Kidney glomerular epithelial cell (primary cell): ENCODE results near the gene GIPR.
"Not testable (repeated sequence)": the region's sequence is repeated elsewhere in the genome, so short reads cannot be mapped to it uniquely, and the experiment has no call there.

ENCODE experiments used
- DNase-seq: peaks from one replicate; lab custom pipeline; 2025; lab: John Stamatoyannopoulos, UW

The GIPR gene

DNA sequence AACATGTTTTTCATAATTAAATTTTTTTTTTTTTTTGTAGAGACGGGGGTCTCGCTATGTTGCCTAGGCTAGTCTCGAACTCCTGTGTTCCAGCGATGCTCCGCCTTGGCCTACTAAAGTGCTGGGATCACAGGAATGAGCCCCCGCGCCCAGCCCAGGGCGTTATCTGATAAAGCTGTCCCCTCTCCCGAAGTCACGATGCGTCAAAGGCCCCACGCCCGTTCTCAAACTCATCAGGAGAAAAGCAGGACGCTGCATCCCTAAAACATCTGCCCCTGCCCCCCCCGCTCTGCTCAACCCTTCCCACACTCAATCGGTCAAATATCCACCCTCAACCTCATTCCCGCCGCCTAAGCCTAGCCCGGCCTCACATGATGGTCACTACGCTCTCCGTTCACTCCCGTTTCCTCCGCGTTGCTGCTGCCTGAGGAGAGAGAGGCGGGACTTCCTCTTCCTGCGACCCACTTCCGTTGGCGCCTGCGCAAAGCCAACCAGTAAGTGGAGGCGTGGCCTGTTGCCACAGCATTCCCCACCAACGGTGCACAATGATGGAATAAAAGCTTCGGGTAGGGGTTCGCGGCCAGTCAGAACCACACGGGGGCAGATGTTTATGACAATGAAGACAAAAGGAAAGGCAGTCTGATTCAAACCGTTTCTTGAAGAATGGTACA, 23.6 kb downstream of the GIPR start, which contains the start of gene SNRPD2:
SNRPD2 (minus strand) TSS at position 438 of the 671 bp plus-strand sequence; CDS start at position 373, 65 bp downstream.
- peak; percentile 95 for DNase-seq

GRCh38 chr19:45692187-45693105, 24.4 kb downstream of the GIPR start, which contains the start of gene QPCTL:
TSS of gene QPCTL (plus strand) at chr19:45692666. CDS start at chr19:45692704, 38 bp downstream.
- peak; percentile 100 for DNase-seq

- DNase-seq: peak; percentile 24
Measured at GRCh38 chr19:45693106-45693788, 25.2 kb downstream of the GIPR start.

- DNase-seq: no peak
Measured at GRCh38 chr19:45701676-45702075, 33.7 kb downstream of the GIPR start.

- DNase-seq: no peak
Measured at GRCh38 chr19:45705115-45705514, 37.1 kb downstream of the GIPR start.

- no peak for DNase-seq
Measured at GRCh38 chr19:45705710-45706415, 37.8 kb downstream of the GIPR start.

DNA sequence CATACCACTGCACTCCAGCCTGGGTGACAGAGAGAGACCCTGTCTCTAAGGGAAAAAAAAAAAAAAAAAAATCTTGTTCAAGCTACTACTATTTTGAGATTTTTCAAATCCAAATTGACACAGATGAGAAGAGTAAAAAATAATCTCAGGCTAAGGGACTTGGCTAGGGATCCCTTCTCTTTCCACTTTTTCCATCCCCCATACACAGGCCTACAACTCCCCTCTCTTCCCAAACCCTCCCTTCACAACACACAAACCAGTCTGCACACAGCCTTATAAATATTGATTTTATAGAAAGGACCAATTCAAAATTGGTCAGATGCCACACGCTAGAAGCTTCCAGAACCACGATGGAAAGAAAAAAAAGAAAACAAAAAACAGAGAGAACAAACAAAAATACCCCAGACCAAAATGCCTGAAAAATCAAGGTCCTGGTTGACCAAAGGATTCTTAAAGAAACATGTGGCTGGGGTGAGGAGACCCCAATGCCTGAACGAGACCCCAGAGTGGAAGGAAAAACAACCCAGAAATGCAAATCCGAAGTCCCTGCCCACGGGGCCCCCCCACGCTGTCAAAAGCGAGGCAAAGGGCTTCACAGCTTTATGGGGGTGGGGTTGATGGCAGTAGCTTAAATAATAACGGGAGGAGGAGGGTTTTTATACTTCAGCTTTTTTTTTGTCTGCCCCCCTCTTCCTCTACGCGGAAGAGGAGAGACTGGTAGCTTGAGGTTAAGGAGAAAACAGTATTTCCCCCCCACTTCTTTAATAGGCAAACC, 42.5 kb downstream of the GIPR start:
- DNase-seq: no peak

DNA sequence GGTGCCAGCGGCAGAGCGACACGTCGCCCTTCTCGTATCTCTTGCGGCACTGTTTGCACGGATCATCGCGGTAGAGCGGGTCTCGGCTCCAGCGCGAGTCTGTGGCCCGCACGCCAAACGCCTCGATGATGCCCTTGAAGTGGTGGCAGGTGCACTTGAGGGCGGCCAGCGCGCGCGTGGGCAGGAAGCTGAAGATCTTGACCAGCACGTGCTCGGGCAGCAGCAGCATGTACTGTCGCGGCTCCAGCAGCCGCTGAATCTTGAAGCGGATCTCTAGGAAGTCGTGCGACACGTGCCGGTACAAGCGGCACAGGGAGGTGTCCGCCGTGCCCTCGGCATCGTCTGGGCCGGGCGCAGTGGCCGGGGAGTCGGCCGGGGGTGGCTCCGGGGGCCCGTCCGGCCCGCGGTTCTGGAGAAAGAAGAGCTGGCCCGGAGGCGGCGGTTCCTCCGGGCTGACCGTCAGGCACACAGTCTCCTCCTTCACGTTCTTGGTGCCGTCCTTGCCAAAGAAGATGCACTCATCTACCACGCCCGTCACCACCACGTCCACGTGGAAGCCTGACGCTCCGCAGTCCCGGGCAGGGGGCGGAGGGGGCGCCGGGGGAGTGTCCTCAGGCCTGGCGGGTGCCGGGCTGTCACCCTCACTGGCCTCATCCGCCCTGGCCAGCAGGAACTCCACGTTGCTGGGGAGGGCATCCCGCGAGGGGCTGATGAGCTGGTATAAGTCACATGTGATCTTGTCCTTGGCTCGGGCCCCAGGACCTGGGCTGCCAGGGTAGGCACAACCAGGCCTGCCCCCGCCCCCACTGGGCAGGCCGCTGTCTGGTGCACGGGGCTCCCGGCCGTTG, 44.1 kb downstream of the GIPR start:
- DNase-seq: no peak

DNA sequence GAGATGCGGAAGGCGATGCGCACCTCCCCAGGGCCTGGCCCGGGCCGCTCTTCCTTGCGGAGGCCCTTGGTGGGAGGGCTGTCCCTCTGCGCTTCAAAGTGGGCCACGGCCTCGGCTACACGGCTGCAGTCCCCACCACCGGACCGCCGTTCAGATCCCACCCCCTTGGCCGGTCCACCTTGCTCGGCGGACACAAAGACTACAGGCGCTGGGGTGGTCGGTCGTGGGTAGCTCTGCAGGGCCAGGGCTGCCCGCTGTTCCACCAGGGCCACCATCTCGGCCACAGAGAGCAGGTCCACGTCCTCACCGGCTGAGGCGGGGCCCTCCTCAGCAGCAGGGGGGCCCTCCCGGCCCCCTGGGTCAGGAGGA, 44.7 kb downstream of the GIPR start:
- no peak for DNase-seq

GRCh38 chr19:45713141-45713540, 45.1 kb downstream of the GIPR start:
- DNase-seq: no peak

GRCh38 chr19:45715139-45715538, 47.1 kb downstream of the GIPR start:
- DNase-seq: no peak

DNA sequence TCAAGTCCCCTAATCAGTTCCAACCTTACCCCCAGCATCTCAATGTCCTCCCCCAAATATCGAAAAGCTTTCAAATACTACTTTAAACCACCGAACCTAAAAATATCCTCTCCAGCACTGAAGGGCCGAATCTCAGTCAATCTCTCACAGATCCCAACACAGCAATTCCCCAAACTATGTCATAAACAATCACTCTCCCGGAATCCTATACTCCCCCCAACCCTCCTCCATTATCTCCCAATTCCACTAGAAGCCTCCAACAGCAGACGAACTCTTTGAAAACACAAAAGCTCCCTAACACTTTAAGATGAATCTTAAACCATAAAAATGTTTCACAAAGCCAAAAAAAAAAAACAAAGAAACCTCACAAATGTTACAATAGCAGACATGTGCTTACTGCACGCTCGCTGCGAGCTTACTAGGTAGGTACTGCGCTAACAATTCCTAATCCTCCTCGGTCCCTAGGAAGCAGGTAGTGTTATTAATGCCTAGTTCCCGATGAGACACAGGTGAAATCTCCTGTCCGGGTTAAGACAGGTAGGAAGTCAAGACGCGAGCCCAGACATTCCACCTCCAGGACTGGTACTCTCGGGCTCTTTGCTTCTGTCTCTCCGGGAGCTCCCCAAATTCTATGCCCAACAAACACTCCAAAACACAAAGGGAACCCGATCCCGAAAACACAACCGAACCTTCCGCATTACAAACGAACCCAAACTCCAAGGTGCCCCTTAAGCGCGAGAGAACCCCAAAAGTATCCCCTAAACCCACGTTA, 48.5 kb downstream of the GIPR start:
- DNase-seq: peak; percentile 34

GRCh38 chr19:45717131-45717982, 49.3 kb downstream of the GIPR start:
- peak; percentile 97 for DNase-seq

GRCh38 chr19:45717983-45718650, 50.1 kb downstream of the GIPR start:
- DNase-seq: no peak

DNA sequence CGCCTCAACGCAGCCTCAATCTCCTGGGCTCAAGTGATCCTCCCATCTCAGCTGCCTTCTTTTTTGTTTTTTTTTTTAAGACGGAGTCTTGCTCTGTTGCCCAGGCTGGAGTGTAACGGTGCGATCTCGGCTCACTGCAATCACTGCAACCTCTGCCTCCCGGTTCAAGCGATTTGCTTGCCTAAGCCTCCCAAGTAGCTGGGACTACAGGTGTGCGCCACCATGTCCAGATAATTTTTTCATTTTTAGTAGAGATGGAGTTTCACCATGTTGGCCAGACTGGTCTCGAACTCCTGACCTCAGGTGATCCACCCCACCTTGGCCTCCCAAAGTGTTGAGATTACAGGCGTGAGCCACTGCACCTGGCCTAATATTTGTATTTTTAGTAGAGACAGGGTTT, 52.0 kb downstream of the GIPR start:
- DNase-seq: not testable (repeated sequence)

GRCh38 chr19:45728683-45729082, 60.7 kb downstream of the GIPR start:
- not testable (repeated sequence) for DNase-seq

GRCh38 chr19:45729800-45730290, 61.8 kb downstream of the GIPR start:
- peak; percentile 30 for DNase-seq
